Lower leg skin (tissue), 4 donors: ENCODE results near the gene FRY. TPM values are rescaled to one million over a fixed set of nuclear protein-coding genes. Genes with fewer than 3 reads are reported as not detected.
"Not testable (repeated sequence)": the region's sequence is repeated elsewhere in the genome, so short reads cannot be mapped to it uniquely, and the experiment has no call there.

ENCODE experiments used
- DNase-seq, 2 donors: peaks; one replicate each; pipeline ENCODE4 v3.0.0-alpha.2; 2019; ENCODE audit warnings: low spot score in 2 of 2
- H3K4me3 ChIP-seq: fragments of 200-600 bp; sonication (generic); 2 replicates; pipeline ENCODE4 v1.5.1; 2017; ENCODE audit warnings: mild to moderate bottlenecking, low read depth; ENCODE audit not compliant: poor library complexity, severe bottlenecking
- POLR2A ChIP-seq, 2 donors: fragments of 450-650 bp; IDR thresholded peaks; one replicate each; pipeline ENCODE4 v1.6.1; 2016 to 2017; ENCODE audit warnings: antibody characterized with exemption in 2 of 2, mild to moderate bottlenecking in 1 of 2, moderate library complexity in 1 of 2
- WGBS, 2 donors: methylation state at CpG; one replicate each; pipeline ENCODE4 v1.1.5; 2018; 5-methylcytosine and 5-hydroxymethylcytosine counted together
- intact Hi-C: fragments of 100-400 bp; cut with DNase I; formaldehyde crosslinking; loops from one replicate; pipeline ENCODE4 v1.15.0; 2023; ENCODE audit warnings: low total_unique reads
- total RNA-seq, 4 donors: library from RNA; depleted of rRNA; stranded (reverse); fragments of >200 nt; gene quantifications; one replicate each; pipeline ENCODE4 v1.1.0, GENCODE V29; 2016
- TF ChIP-seq, protein P1 (sequence below), 3 donors: fragments of 450-650 bp; IDR thresholded peaks; one replicate each; pipeline ENCODE4 v1.5.1; 2016; ENCODE audit warnings: antibody characterized with exemption in 3 of 3, mild to moderate bottlenecking in 3 of 3, moderate library complexity in 2 of 3

The FRY gene
- 10 to 100 TPM; 24.9 to 39.6 (median 35.9) TPM for total RNA-seq

DNA sequence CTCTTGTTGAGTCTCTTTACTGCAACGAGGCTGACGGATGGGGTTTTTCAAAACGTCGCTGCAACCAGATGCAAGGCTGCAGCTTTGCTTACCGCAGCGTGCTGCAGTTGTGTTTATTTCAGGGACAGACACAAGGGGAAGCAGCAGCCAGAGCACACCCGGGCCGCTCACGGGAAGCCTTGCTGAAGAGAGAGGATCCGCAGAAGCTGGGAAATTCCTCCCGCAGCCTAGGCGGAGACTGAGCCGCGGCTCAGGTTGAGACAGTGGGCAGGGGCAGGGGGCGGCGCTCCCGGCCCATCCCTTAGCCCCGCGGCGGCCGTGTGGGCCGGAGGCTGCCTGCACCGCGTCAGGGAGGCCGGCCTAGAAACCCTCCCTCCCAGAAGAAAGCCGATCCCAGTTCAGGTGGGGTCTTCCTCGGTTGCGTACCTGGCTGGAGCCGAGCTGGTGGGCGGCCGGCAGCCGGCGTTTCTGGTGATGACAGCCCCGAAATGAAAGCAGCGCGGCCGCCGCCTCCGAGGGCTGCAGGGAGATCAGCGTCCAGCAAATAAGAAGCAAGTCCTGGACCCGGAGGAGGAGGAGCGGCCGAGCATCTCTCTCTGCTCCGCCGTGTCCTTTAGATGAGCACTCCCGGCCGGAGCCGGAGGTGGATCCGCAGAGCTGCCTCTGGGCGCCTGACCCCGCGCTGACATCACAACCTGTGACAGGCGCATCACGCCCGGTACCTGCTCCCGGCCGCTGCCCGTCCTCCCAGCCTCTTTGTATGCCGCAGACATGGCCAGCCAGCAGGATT lies at the start of gene FRY:
Gene FRY (plus strand): TSS at position 750 of the 790 bp plus-strand sequence. CDS start 22 bp downstream, at position 772.
- H3K4me3 ChIP-seq, result peak within 1 kb of the TSS; percentile 55
- TF ChIP-seq, protein P1, sequence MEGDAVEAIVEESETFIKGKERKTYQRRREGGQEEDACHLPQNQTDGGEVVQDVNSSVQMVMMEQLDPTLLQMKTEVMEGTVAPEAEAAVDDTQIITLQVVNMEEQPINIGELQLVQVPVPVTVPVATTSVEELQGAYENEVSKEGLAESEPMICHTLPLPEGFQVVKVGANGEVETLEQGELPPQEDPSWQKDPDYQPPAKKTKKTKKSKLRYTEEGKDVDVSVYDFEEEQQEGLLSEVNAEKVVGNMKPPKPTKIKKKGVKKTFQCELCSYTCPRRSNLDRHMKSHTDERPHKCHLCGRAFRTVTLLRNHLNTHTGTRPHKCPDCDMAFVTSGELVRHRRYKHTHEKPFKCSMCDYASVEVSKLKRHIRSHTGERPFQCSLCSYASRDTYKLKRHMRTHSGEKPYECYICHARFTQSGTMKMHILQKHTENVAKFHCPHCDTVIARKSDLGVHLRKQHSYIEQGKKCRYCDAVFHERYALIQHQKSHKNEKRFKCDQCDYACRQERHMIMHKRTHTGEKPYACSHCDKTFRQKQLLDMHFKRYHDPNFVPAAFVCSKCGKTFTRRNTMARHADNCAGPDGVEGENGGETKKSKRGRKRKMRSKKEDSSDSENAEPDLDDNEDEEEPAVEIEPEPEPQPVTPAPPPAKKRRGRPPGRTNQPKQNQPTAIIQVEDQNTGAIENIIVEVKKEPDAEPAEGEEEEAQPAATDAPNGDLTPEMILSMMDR (IDR thresholded peaks at IDR 0.05), result no peak
- TF ChIP-seq POLR2A (IDR thresholded peaks at IDR 0.05), result no peak
- peak; percentile 32 to 89 for DNase-seq
- 0 to 2% methylated on average over 36 to 46 of the region's 59 CpGs for WGBS, 2 donors
- intact Hi-C loops, result loop anchor here (10.0 kb wide), 1 partner anchor 274 kb away; no protein-coding TSS in a partner anchor

DNA sequence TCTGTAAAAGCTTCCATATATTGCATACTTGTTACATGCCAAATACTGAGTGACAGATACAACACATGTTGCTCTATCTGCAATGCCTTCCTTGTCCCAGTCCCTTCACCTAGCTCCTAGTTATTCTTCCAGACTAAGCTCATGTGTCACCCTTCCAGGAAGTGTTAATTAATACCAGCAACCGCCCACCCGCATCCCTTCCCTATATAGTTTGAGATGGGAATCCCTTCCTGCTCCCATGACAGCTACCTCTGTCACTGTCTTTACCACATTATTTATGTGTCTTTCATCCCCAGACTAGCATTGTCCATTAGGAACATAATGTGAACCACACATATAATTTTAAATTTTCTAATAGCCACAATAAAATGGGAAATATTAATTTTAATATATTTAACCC lies 49.5 kb upstream of the FRY start:
- TF ChIP-seq POLR2A (IDR thresholded peaks at IDR 0.05), result no peak
- 79 to 85% methylated on average over 2 of the region's 2 CpGs for WGBS, 2 donors
- intact Hi-C loops, result no loop called here

DNA sequence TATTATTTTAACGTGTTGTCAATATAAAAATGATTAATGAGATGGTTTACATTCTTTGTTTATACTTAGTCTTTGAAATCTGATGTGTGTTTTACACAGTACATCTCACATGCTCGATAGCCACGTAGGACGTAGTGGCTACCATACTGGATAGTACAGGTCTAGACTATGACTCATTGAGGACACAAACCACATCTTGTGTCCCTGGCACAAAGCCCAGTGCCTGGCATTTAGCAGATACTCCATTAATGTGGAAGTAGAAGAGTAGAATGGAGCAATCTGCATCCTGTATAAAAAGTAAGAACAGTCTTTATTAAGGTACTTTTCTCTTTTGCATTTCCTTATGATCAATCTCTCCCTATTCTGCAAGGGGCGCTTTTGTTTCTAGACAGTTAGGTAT lies 49.0 kb upstream of the FRY start:
- peak in 1 of 2 donors; percentile 80 for DNase-seq
- intact Hi-C loops, result no loop called here
- H3K4me3 ChIP-seq, result no peak overlapping the region
- TF ChIP-seq, protein P1 (IDR thresholded peaks at IDR 0.05), result no peak
- no peak for TF ChIP-seq POLR2A (IDR thresholded peaks at IDR 0.05)
- 57 to 63% methylated on average over 5 of the region's 5 CpGs for WGBS, 2 donors

More for the DNA sequence above, 49.5 kb upstream of the FRY start:
- no peak overlapping the region for H3K4me3 ChIP-seq
- no peak for DNase-seq

DNA sequence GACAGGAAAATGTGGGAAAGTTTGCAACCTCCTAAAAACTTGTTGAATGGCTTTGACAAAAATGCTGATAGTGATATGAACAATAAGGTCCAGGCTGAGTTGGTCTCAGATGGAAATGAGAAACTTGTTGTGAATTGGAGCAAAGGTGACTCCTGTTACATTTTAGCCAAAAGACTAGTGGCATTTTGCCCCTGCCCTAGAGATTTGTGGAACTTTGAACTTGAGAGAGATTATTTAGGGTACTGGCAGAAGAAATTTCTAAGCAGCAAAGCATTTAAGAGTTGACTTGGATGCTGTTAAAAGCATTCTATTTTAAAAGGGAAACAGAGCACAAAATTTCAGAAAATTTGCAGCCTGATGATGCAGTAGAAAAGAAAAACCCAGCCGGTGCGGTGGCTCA lies 47.9 kb upstream of the FRY start:
- WGBS, 2 donors, result 82 to 87% methylated on average over 2 of the region's 2 CpGs
- intact Hi-C loops, result not testable (repeated sequence)

DNA sequence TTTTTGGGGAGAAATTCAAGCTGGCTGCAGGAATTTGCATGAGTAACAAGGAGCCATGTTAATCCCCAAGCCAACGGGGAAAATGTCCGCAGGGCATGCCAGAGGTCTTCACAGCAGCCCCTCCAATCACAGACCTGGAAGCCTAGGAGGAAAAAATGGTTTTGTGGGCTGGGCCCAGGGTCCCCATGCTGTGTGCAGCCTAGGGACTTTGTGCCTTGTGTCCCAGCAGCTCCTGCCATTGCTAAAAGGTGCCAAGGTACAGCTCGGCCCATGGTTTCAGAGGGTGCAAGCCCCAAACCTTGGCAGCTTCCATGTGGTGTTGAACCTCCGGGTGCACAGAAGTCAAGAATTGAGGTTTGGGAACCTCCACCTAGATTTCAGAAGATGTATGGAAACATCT lies 47.2 kb upstream of the FRY start:
- H3K4me3 ChIP-seq, intact Hi-C loops: not testable (repeated sequence)
- WGBS, 2 donors, result 95 to 97% methylated on average over 4 of the region's 4 CpGs

More for the DNA sequence above, 47.9 kb upstream of the FRY start:
- H3K4me3 ChIP-seq, DNase-seq: not testable (repeated sequence)

DNA sequence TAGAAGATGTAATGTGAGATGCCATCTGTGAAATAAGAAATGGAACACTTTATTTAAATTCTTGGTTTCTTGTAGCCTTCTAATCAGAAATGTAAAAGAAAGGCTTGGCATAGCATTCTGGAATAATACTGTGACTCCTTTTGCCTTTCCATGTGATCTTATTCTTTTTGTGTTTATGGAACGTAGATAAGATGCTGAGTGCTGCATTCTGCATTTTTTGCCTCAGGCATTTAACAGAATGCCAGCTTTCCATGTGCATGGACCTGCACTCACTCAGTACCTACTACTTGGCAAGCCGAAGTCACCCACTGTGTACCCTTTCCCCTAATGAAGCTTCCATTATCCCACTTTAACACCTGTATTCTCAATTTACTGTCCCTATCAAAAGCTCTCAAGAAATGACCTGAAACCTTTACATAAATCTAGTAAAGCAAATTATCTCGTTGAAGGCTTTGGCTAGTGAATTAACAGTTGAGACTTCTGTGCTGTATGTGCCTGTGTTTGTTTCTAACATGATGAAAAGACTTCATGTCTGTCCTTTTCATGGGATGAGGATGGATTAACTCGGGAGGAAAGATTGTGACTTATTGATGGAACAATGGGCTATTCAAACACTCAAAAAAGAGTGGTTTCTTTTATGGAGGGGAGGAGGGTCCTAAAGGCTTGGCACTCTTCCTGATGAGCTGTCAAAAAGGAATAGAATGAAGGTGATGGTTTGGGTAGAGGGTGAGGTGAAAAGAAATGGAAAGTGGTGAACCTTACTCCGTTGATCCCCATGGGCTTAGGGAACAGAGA lies 44.7 kb upstream of the FRY start:
- intact Hi-C loops, result no loop called here
- TF ChIP-seq, protein P1 (IDR thresholded peaks at IDR 0.05), result no peak
- TF ChIP-seq POLR2A (IDR thresholded peaks at IDR 0.05), result no peak
- WGBS, 2 donors, result 55 to 61% methylated on average over 5 of the region's 5 CpGs
- DNase-seq, result no peak
- H3K4me3 ChIP-seq, result no peak overlapping the region

More for the DNA sequence above, 47.2 kb upstream of the FRY start:
- not testable (repeated sequence) for DNase-seq

DNA sequence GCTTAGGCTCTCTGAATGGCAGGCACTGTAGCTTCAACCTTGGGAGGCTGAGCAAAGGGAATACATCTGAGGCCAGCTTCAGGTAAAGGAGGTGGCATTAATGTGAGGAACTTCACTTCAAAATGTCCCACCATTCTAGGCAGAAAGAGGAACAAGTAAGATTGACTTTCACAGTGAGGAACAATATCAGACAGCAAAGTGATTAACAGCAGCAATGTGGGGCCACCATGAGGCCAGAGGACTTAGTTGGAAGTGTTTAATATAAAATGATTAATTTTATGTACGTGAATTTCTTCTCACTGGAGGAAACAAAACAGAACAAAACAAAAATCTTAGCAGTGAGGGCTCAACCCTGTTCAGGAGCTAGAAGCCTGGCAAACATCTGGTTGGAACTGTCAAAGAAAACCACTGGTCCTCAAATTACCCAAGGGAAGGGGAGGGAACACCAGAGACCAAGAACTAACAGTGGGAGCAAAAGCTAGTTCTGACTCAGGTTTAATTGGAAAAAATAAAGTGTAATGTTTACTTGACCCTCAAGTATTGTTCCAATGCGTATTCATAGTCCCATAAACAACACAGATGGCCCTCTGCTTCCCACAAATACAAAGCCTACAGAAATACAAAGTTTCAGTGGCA lies 43.9 kb upstream of the FRY start:
- TF ChIP-seq, protein P1 (IDR thresholded peaks at IDR 0.05), result no peak
- TF ChIP-seq POLR2A (IDR thresholded peaks at IDR 0.05), result no peak
- intact Hi-C loops, result no loop called here
- no peak overlapping the region for H3K4me3 ChIP-seq
- WGBS, 2 donors, result 62 to 79% methylated on average over 2 of the region's 2 CpGs
- DNase-seq, result no peak

DNA sequence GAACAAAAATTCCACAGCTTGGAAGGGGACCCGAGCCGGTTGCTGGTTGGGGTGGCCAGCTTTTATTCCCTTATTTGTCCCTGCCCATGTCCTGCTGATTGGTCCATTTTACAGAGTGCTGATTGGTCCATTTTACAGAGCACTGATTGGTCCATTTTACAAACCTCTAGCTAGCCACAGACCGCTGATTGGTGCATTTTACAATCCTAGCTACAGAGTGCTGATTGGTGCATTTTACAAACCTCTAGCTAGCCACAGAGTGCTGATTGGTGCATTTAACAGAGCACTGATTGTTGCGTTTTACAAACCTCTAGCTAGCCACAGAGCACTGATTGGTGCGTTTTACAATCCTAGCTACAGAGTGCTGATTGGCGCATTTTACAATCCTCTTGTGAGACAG lies 37.2 kb upstream of the FRY start:
- intact Hi-C loops, H3K4me3 ChIP-seq, DNase-seq: not testable (repeated sequence)
- WGBS, 2 donors, result 91 to 97% methylated on average over 6 of the region's 6 CpGs
